ENCODE results near the gene ARHGEF17. TPM values are rescaled to one million over a fixed set of nuclear protein-coding genes. Genes with fewer than 3 reads are reported as not detected.

Gene ARHGEF17
- total RNA-seq, 1 donor from 2014 or later, result 43.3 TPM

GRCh38 chr11:73322382-73323306 lies 14.6 kb downstream of the ARHGEF17 start:
- H3K27ac Mint-ChIP-seq (ENCODE audit: unreplicated experiment), result peak overlapping the region; percentile 15

GRCh38 chr11:73323464-73323863 lies 15.4 kb downstream of the ARHGEF17 start:
- DNase-seq, result peak; percentile 50
- Mint-ChIP-seq H3K36me3 (ENCODE audit: unreplicated experiment) (no peaks in the 10 kb centered on the region), H3K9me3 (ENCODE audit: unreplicated experiment) (peaks cover 10% of the 10 kb centered on the region), H3K4me3 (ENCODE audit: unreplicated experiment) (peak overlapping the region; percentile 21), H3K4me1 (ENCODE audit: low read depth, unreplicated experiment) (peaks cover 50% of the 10 kb centered on the region), H3K27me3 (ENCODE audit: unreplicated experiment) (peaks cover 9% of the 10 kb centered on the region), H3K27ac (ENCODE audit: unreplicated experiment) (peak overlapping the region; percentile 85)
- TF ChIP-seq CTCF (IDR thresholded peaks at IDR 0.05; ENCODE audit: partially characterized antibody, unreplicated experiment), result no peak

More at GRCh38 chr11:73322382-73323306, 14.6 kb downstream of the ARHGEF17 start:
- no peak for TF ChIP-seq CTCF (IDR thresholded peaks at IDR 0.05; ENCODE audit: partially characterized antibody, unreplicated experiment)
- H3K4me3 Mint-ChIP-seq (ENCODE audit: unreplicated experiment), result peak overlapping the region; percentile 46
- no peaks in the 10 kb centered on the region for H3K36me3 Mint-ChIP-seq (ENCODE audit: unreplicated experiment)
- H3K9me3 Mint-ChIP-seq (ENCODE audit: unreplicated experiment), result peaks cover 6% of the 10 kb centered on the region
- no peak for DNase-seq
- peaks cover 10% of the 10 kb centered on the region for H3K27me3 Mint-ChIP-seq (ENCODE audit: unreplicated experiment)
- peaks cover 42% of the 10 kb centered on the region for H3K4me1 Mint-ChIP-seq (ENCODE audit: low read depth, unreplicated experiment)

- Mint-ChIP-seq H3K9me3 (ENCODE audit: unreplicated experiment) (peaks cover 13% of the 10 kb centered on the region), H3K27me3 (ENCODE audit: unreplicated experiment) (peaks cover 9% of the 10 kb centered on the region), H3K36me3 (ENCODE audit: unreplicated experiment) (no peaks in the 10 kb centered on the region), H3K4me3 (ENCODE audit: unreplicated experiment) (peak overlapping the region; percentile 38), H3K27ac (ENCODE audit: unreplicated experiment) (peak overlapping the region; percentile 85), H3K4me1 (ENCODE audit: low read depth, unreplicated experiment) (peaks cover 55% of the 10 kb centered on the region)
- DNase-seq, result no peak
- TF ChIP-seq CTCF (IDR thresholded peaks at IDR 0.05; ENCODE audit: partially characterized antibody, unreplicated experiment), result no peak
Observed at GRCh38 chr11:73324116-73324515, 16.0 kb downstream of the ARHGEF17 start.

- no peak for TF ChIP-seq CTCF (IDR thresholded peaks at IDR 0.05; ENCODE audit: partially characterized antibody, unreplicated experiment)
- Mint-ChIP-seq H3K4me1 (ENCODE audit: low read depth, unreplicated experiment) (peaks cover 57% of the 10 kb centered on the region), H3K27ac (ENCODE audit: unreplicated experiment) (peak overlapping the region; percentile 67), H3K9me3 (ENCODE audit: unreplicated experiment) (peaks cover 13% of the 10 kb centered on the region), H3K36me3 (ENCODE audit: unreplicated experiment) (no peaks in the 10 kb centered on the region), H3K27me3 (ENCODE audit: unreplicated experiment) (peaks cover 9% of the 10 kb centered on the region), H3K4me3 (ENCODE audit: unreplicated experiment) (peak overlapping the region; percentile 18)
- no peak for DNase-seq
Observed at GRCh38 chr11:73324665-73325035, 16.6 kb downstream of the ARHGEF17 start.

Measured in glutamatergic neuron (in vitro differentiated cells).